Measurements from ENCODE around the gene TTC28.

TTC28 gene

GRCh38 chr22:28047740-28048139, 631.9 kb downstream of the TTC28 start:
- no peaks in the 10 kb centered on the region for H3K27me3 ChIP-seq (ENCODE audit: control insufficient read depth, insufficient read depth, low read length)
- no peak overlapping the region for H3K9ac ChIP-seq (ENCODE audit: low read depth, low read length)
- H3K4me1 ChIP-seq (ENCODE audit: control insufficient read depth, insufficient read depth, low read length): no peaks in the 10 kb centered on the region
- H3K9me3 ChIP-seq (ENCODE audit: control insufficient read depth, insufficient read depth, low read length): no peaks in the 10 kb centered on the region
- H3K36me3 ChIP-seq (ENCODE audit: control insufficient read depth, insufficient read depth, low read length): no peaks in the 10 kb centered on the region
- no peak overlapping the region for H3K4me3 ChIP-seq (ENCODE audit: low read depth, low read length)

GRCh38 chr22:28046100-28046499, 633.5 kb downstream of the TTC28 start:
- no peaks in the 10 kb centered on the region for H3K27me3 ChIP-seq (ENCODE audit: control insufficient read depth, insufficient read depth, low read length)
- H3K4me1 ChIP-seq (ENCODE audit: control insufficient read depth, insufficient read depth, low read length): no peaks in the 10 kb centered on the region
- H3K9me3 ChIP-seq (ENCODE audit: control insufficient read depth, insufficient read depth, low read length): no peaks in the 10 kb centered on the region
- no peak overlapping the region for H3K9ac ChIP-seq (ENCODE audit: low read depth, low read length)
- no peaks in the 10 kb centered on the region for H3K36me3 ChIP-seq (ENCODE audit: control insufficient read depth, insufficient read depth, low read length)
- no peak overlapping the region for H3K4me3 ChIP-seq (ENCODE audit: low read depth, low read length)

- no peaks in the 10 kb centered on the region for H3K27me3 ChIP-seq (ENCODE audit: control insufficient read depth, insufficient read depth, low read length)
- no peaks in the 10 kb centered on the region for H3K36me3 ChIP-seq (ENCODE audit: control insufficient read depth, insufficient read depth, low read length)
- no peaks in the 10 kb centered on the region for H3K4me1 ChIP-seq (ENCODE audit: control insufficient read depth, insufficient read depth, low read length)
- no peak overlapping the region for H3K9ac ChIP-seq (ENCODE audit: low read depth, low read length)
- no peak overlapping the region for H3K4me3 ChIP-seq (ENCODE audit: low read depth, low read length)
- no peaks in the 10 kb centered on the region for H3K9me3 ChIP-seq (ENCODE audit: control insufficient read depth, insufficient read depth, low read length)
Measured at GRCh38 chr22:28044546-28045173, 635.0 kb downstream of the TTC28 start.

- Histone ChIP-seq H3K4me3 (ENCODE audit: low read depth, low read length) (no peak overlapping the region), H3K9ac (ENCODE audit: low read depth, low read length) (no peak overlapping the region), H3K4me1 (ENCODE audit: control insufficient read depth, insufficient read depth, low read length) (no peaks in the 10 kb centered on the region), H3K27me3 (ENCODE audit: control insufficient read depth, insufficient read depth, low read length) (no peaks in the 10 kb centered on the region), H3K36me3 (ENCODE audit: control insufficient read depth, insufficient read depth, low read length) (no peaks in the 10 kb centered on the region), H3K9me3 (ENCODE audit: control insufficient read depth, insufficient read depth, low read length) (no peaks in the 10 kb centered on the region)
Measured at GRCh38 chr22:28043266-28043665, 636.4 kb downstream of the TTC28 start.

- Histone ChIP-seq H3K9me3 (ENCODE audit: control insufficient read depth, insufficient read depth, low read length) (no peaks in the 10 kb centered on the region), H3K9ac (ENCODE audit: low read depth, low read length) (no peak overlapping the region), H3K4me3 (ENCODE audit: low read depth, low read length) (no peak overlapping the region), H3K4me1 (ENCODE audit: control insufficient read depth, insufficient read depth, low read length) (no peaks in the 10 kb centered on the region), H3K36me3 (ENCODE audit: control insufficient read depth, insufficient read depth, low read length) (no peaks in the 10 kb centered on the region), H3K27me3 (ENCODE audit: control insufficient read depth, insufficient read depth, low read length) (no peaks in the 10 kb centered on the region)
Measured at GRCh38 chr22:28034760-28035401, 644.8 kb downstream of the TTC28 start.

GRCh38 chr22:28034145-28034759, 645.4 kb downstream of the TTC28 start:
- no peaks in the 10 kb centered on the region for H3K9me3 ChIP-seq (ENCODE audit: control insufficient read depth, insufficient read depth, low read length)
- no peaks in the 10 kb centered on the region for H3K36me3 ChIP-seq (ENCODE audit: control insufficient read depth, insufficient read depth, low read length)
- H3K4me3 ChIP-seq (ENCODE audit: low read depth, low read length): no peak overlapping the region
- no peak overlapping the region for H3K9ac ChIP-seq (ENCODE audit: low read depth, low read length)
- H3K27me3 ChIP-seq (ENCODE audit: control insufficient read depth, insufficient read depth, low read length): no peaks in the 10 kb centered on the region
- H3K4me1 ChIP-seq (ENCODE audit: control insufficient read depth, insufficient read depth, low read length): no peaks in the 10 kb centered on the region

GRCh38 chr22:28032861-28033260, 646.8 kb downstream of the TTC28 start:
- Histone ChIP-seq H3K4me1 (ENCODE audit: control insufficient read depth, insufficient read depth, low read length) (no peaks in the 10 kb centered on the region), H3K9ac (ENCODE audit: low read depth, low read length) (no peak overlapping the region), H3K4me3 (ENCODE audit: low read depth, low read length) (no peak overlapping the region), H3K27me3 (ENCODE audit: control insufficient read depth, insufficient read depth, low read length) (no peaks in the 10 kb centered on the region), H3K9me3 (ENCODE audit: control insufficient read depth, insufficient read depth, low read length) (no peaks in the 10 kb centered on the region), H3K36me3 (ENCODE audit: control insufficient read depth, insufficient read depth, low read length) (no peaks in the 10 kb centered on the region)

- Histone ChIP-seq H3K27me3 (ENCODE audit: control insufficient read depth, insufficient read depth, low read length) (no peaks in the 10 kb centered on the region), H3K4me3 (ENCODE audit: low read depth, low read length) (no peak overlapping the region), H3K9me3 (ENCODE audit: control insufficient read depth, insufficient read depth, low read length) (no peaks in the 10 kb centered on the region), H3K9ac (ENCODE audit: low read depth, low read length) (no peak overlapping the region), H3K36me3 (ENCODE audit: control insufficient read depth, insufficient read depth, low read length) (no peaks in the 10 kb centered on the region), H3K4me1 (ENCODE audit: control insufficient read depth, insufficient read depth, low read length) (no peaks in the 10 kb centered on the region)
Measured at GRCh38 chr22:28031383-28031922, 648.2 kb downstream of the TTC28 start.

GRCh38 chr22:28030473-28030872, 649.2 kb downstream of the TTC28 start:
- Histone ChIP-seq H3K9me3 (ENCODE audit: control insufficient read depth, insufficient read depth, low read length) (no peaks in the 10 kb centered on the region), H3K36me3 (ENCODE audit: control insufficient read depth, insufficient read depth, low read length) (no peaks in the 10 kb centered on the region), H3K9ac (ENCODE audit: low read depth, low read length) (no peak overlapping the region), H3K4me3 (ENCODE audit: low read depth, low read length) (no peak overlapping the region), H3K27me3 (ENCODE audit: control insufficient read depth, insufficient read depth, low read length) (no peaks in the 10 kb centered on the region), H3K4me1 (ENCODE audit: control insufficient read depth, insufficient read depth, low read length) (no peaks in the 10 kb centered on the region)

GRCh38 chr22:28029956-28030355, 649.7 kb downstream of the TTC28 start:
- no peaks in the 10 kb centered on the region for H3K9me3 ChIP-seq (ENCODE audit: control insufficient read depth, insufficient read depth, low read length)
- no peak overlapping the region for H3K4me3 ChIP-seq (ENCODE audit: low read depth, low read length)
- no peak overlapping the region for H3K9ac ChIP-seq (ENCODE audit: low read depth, low read length)
- no peaks in the 10 kb centered on the region for H3K4me1 ChIP-seq (ENCODE audit: control insufficient read depth, insufficient read depth, low read length)
- no peaks in the 10 kb centered on the region for H3K27me3 ChIP-seq (ENCODE audit: control insufficient read depth, insufficient read depth, low read length)
- no peaks in the 10 kb centered on the region for H3K36me3 ChIP-seq (ENCODE audit: control insufficient read depth, insufficient read depth, low read length)

GRCh38 chr22:28029201-28029948, 650.3 kb downstream of the TTC28 start:
- no peak overlapping the region for H3K9ac ChIP-seq (ENCODE audit: low read depth, low read length)
- no peaks in the 10 kb centered on the region for H3K27me3 ChIP-seq (ENCODE audit: control insufficient read depth, insufficient read depth, low read length)
- no peak overlapping the region for H3K4me3 ChIP-seq (ENCODE audit: low read depth, low read length)
- H3K4me1 ChIP-seq (ENCODE audit: control insufficient read depth, insufficient read depth, low read length): no peaks in the 10 kb centered on the region
- no peaks in the 10 kb centered on the region for H3K36me3 ChIP-seq (ENCODE audit: control insufficient read depth, insufficient read depth, low read length)
- no peaks in the 10 kb centered on the region for H3K9me3 ChIP-seq (ENCODE audit: control insufficient read depth, insufficient read depth, low read length)
